ENCODE data around the gene OR13C4. TPM values are rescaled to one million over a fixed set of nuclear protein-coding genes. Genes with fewer than 3 reads are reported as not detected.

Gene OR13C4
- total and polyA plus RNA-seq, 11 donors = not detected

- no peak for DNase-seq
- Histone ChIP-seq H3K36me3 (no peaks in the 10 kb centered on the region), H3K27me3 (no peaks in the 10 kb centered on the region), H3K27ac (no peak overlapping the region), H3K9me3 (no peaks in the 10 kb centered on the region), H3K4me1 (no peaks in the 10 kb centered on the region), H3K4me3 (no peak overlapping the region)
- intact Hi-C loops (cut with DNase I) = no loop called here
- TF ChIP-seq CTCF (IDR thresholded peaks at IDR 0.05) = no peak
- TF ChIP-seq POLR2A (IDR thresholded peaks at IDR 0.05) = no peak
- WGBS, 4 donors = 82 to 93% (median 87%) methylated on average over 2 of the region's 2 CpGs
- no peak for ATAC-seq
These were observed 42.0 kb downstream of the OR13C4 start for GRCh38 chr9:104485014-104485413.

GRCh38 chr9:104482921-104483570, 44.0 kb downstream of the OR13C4 start:
- ATAC-seq (no peak), DNase-seq (no peak)
- intact Hi-C loops (cut with DNase I) = no loop called here
- no peaks in the 10 kb centered on the region for H3K27me3 ChIP-seq
- H3K36me3 ChIP-seq = no peaks in the 10 kb centered on the region
- H3K27ac ChIP-seq = no peak overlapping the region
- WGBS, 4 donors = 65 to 76% (median 68%) methylated on average over 5 of the region's 5 CpGs
- TF ChIP-seq CTCF (IDR thresholded peaks at IDR 0.05) (no peak), POLR2A (IDR thresholded peaks at IDR 0.05) (no peak)
- no peak overlapping the region for H3K4me3 ChIP-seq
- no peaks in the 10 kb centered on the region for H3K4me1 ChIP-seq
- no peaks in the 10 kb centered on the region for H3K9me3 ChIP-seq

Other genes starting within 250 kb of the OR13C4 start
- gene OR13F1, start 22.9 kb downstream of the OR13C4 start, total RNA-seq = not detected
- gene OR13F1, start 22.9 kb downstream of the OR13C4 start, polyA plus RNA-seq = not detected
- not detected for gene OR13C3, start 9.6 kb upstream of the OR13C4 start, total RNA-seq
- gene OR13C3, start 9.6 kb upstream of the OR13C4 start, polyA plus RNA-seq = not detected
- not detected for gene OR13C8, start 42.0 kb upstream of the OR13C4 start, total RNA-seq
- gene OR13C8, start 42.0 kb upstream of the OR13C4 start, polyA plus RNA-seq = not detected
- not detected for gene OR13C5, start 72.2 kb upstream of the OR13C4 start, total RNA-seq
- not detected for gene OR13C5, start 72.2 kb upstream of the OR13C4 start, polyA plus RNA-seq
- gene OR13C2, start 78.4 kb upstream of the OR13C4 start, total RNA-seq = under 1 TPM in 1 of 9 donors, not detected in 8; 0.25 TPM
- gene OR13C2, start 78.4 kb upstream of the OR13C4 start, polyA plus RNA-seq = not detected
- gene OR13C9, start 91.0 kb upstream of the OR13C4 start, total RNA-seq = not detected
- gene OR13C9, start 91.0 kb upstream of the OR13C4 start, polyA plus RNA-seq = not detected
- not detected for gene OR13D1, start 167.3 kb upstream of the OR13C4 start, total RNA-seq
- not detected for gene OR13D1, start 167.3 kb upstream of the OR13C4 start, polyA plus RNA-seq
- 10 to 100 TPM; 14.9 to 37.0 (median 22.9) TPM for gene NIPSNAP3A, start 220.5 kb upstream of the OR13C4 start, total RNA-seq
- gene NIPSNAP3A, start 220.5 kb upstream of the OR13C4 start, polyA plus RNA-seq = 10 to 100 TPM; 16.3 to 30.1 TPM
- gene NIPSNAP3B, start 236.9 kb upstream of the OR13C4 start, total RNA-seq = 10 to 100 TPM; 20.0 to 41.3 (median 29.0) TPM
- 10 to 100 TPM; 11.8 to 16.6 TPM for gene NIPSNAP3B, start 236.9 kb upstream of the OR13C4 start, polyA plus RNA-seq

Measured in heart left ventricle (tissue), 16 donors.